GM18873 (cell line): ENCODE results near the gene CCIN.
A peak's percentile ranks its signal among the peaks of the same experiment; 100 is the strongest.
"Not testable (repeated sequence)": the region's sequence is repeated elsewhere in the genome, so short reads cannot be mapped to it uniquely, and the experiment has no call there.

Source experiments
- ATAC-seq: cut with Tn5 transposase; IDR thresholded peaks from one replicate; pipeline ENCODE4 v1.9.1; 2021; ENCODE audit warnings: mild to moderate bottlenecking, moderate library complexity, moderate number of reproducible peaks; ENCODE audit not compliant: unreplicated experiment, low FRiP score

CCIN gene

DNA sequence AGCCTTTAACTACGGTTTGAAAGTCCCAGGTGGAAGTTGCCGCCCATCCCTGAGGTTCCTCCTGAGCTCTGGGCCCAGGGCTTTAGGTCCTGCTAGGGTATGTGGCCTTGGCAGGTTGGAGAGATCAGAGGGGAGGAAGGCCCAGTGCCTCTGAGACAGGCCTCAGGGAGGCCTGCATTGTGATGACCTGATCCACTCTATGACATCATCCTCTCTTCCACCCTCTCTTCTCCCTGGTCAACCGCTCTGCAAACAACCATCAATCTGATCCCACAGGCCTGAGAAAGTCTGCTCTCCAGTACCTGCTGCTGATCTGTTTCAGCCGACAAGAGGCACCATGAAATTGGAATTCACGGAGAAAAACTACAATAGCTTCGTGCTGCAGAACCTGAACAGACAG is at the start of gene CCIN:
Gene CCIN (plus strand): TSS at position 223 of the 400 bp plus-strand sequence. CDS start 115 bp downstream, at position 338.
- no peak for ATAC-seq

DNA sequence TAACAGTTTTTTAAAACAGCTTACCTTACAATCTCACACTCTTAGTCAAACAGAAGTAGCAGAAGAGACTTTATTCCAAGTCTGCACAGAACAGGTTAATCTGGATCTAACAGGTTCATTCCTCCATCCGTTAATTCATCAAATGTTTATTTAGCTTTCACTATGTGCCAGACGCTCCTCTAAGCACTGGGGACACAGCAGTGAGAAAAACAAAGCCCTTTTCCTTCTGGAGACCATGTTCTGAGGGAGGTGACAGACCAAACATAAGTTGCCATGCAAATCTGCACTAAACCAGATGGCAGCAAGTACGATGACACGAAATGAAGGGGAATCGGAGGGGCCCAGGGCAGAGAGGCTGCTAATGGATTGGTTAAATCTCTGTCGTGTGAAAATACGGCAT is 49.7 kb upstream of the CCIN start:
- ATAC-seq: no peak

GRCh38 chr9:36120705-36121104 is 48.5 kb upstream of the CCIN start:
- no peak for ATAC-seq

GRCh38 chr9:36121971-36122370 is 47.2 kb upstream of the CCIN start:
- no peak for ATAC-seq

DNA sequence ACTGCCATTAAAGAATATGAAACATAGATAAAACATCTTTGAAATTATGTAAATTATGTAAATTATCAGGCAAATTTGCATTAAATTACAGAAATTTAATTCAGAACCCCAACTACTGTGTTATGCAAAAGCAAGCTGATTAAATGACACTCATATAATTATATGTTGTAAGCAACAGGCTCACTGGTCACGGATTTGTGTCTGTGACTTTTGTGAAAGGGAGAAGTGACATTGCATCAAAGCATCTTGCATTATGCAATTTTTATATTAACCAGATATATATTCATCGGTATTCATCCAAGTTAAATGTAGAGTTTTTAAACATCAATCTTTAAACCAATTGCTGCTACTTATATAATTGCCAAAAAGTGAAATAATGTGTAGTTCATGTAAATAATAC is 45.7 kb upstream of the CCIN start:
- ATAC-seq: no peak

GRCh38 chr9:36125062-36125855 is 43.9 kb upstream of the CCIN start:
- ATAC-seq: no peak

GRCh38 chr9:36126016-36126730 is 43.0 kb upstream of the CCIN start:
- ATAC-seq: no peak

GRCh38 chr9:36127652-36128244 is 41.4 kb upstream of the CCIN start:
- ATAC-seq: no peak

DNA sequence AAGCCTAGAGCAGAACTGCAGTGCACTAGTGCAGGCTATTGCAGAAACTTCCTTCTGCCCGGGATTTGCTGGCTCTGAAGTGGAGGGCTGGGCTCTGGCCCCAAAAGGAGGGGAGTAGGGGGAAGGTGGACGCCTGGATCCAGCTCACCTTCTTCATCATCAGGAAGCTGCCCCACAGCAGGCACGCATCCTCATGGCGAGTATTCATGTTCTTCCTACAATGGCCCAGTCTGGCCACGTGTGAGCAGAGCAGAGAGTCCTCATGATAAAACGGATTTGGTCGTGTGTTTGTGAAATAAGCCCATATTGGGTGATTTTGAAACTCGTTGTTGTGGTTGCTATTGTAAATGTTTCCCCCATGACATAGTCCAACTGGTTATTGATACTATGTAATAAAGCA is 40.8 kb upstream of the CCIN start:
- ATAC-seq: no peak

- no peak for ATAC-seq
These were observed 40.0 kb upstream of the CCIN start for GRCh38 chr9:36129139-36129538.

DNA sequence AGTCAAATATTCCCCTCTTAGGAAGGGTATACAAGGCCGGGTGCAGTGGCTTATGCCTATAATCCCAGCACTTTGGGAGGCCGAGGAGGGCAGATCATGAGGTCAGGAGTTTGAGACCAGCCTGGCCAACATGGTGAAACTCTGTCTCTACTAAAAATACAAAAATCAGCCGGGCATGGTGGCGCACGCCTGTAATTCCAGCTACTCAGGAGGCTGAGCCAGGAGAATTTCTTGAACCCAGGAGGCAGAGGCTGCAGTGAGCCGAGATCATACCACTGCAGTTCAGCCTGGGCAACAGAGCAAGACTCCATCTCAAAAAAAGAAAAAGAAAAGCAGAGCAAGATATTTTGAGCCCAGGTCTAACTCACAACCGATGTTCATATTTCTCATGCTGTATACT is 37.5 kb upstream of the CCIN start:
- ATAC-seq: not testable (repeated sequence)

- ATAC-seq: no peak
These were observed 37.1 kb upstream of the CCIN start for GRCh38 chr9:36132086-36132485.

DNA sequence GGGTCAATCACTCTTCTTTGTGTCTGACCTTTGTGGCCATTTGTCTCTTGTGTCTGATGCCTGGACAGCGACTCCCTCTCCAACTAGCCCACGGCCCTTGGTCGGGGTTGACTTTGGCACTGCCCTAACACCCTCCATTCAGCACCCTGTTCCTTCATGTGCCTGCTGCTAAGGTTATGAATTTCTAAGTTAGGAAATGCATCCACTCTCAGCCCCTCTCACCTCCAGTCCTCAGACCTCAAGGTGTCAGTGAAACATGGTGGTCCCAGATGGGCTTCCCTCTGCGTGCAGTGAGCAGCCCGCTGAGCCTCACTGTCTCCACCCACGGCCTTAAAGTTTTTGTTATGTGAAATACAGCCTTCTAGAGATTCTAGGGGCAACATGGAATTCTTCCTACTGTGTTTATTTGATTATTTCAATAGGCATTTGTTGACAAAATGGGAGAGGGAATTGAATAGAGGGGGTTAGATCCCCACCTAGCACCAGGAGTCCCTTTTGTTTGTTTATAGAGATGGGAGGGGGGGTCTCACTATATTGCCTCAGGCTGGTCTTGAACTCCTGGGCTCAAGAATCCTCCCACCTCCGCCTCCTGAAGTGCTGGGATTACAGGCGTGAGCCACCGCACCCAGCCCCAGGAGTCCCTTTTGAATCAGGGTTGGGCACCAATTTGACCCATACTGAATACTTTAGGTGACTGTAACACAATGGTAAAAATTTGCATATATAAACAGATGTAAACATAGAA is 34.3 kb upstream of the CCIN start:
- no peak for ATAC-seq

DNA sequence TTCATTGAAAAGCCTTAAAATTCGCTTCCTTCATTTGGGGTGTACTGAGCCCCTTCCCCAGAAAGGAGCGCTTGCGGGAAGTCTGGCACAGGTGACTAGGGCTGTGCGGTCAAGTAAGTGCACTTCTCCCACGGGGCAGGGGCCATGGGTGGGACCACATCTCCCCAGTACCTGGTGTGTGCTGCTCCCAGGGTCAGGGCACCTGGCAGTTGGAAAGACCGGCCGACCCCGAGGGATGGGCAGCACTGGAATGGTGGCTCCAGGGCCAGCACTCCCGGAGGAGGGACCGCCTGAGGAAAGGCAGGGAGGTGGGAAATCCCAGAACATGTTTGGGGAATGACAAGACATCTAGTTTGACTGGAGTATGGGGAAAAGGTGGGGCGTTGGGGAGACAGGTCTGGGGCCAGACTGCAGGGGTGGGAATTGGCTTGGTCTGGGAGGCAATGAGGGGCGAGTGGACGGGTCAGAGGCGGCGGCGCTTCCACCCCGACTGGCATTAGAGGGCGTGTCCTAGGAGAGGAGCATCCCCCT is 33.4 kb upstream of the CCIN start:
- no peak for ATAC-seq

DNA sequence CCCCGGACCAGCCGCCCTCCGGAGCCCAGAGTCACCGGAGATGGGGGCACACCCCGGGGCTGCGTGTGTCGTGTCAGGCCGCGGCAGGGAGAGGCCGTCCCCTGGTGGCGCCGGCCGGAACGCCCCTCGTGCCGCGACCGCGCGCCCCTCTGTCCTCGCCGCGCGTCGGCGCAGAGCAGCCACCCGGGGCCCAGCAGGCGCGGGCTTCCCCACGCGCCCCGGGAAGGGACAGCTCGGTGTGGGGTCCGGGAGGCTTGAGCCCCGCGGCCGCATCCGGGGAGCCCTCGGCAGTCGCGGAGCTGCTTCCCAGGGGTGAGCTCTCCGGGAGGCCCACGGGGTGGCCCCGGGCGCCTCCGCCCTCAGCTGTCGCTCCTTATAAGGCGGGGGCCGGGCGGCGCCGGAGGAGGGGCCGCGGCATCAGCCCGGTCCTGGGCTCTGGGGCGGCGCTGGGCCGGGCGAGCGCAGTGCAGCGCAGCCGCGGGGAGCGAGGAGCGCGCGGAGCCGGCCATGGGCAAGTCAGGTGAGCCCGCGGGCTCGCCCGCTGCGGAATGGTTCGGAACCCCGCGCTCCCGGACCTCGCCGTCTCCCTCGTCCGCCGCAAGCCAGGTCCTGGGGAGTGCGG is 32.8 kb upstream of the CCIN start, which contains the start of gene GLIPR2:
Gene GLIPR2 (plus strand): TSS at position 462 of the 622 bp plus-strand sequence. CDS start 46 bp downstream, at position 508.
- peak; percentile 76 for ATAC-seq

- ATAC-seq: peak; percentile 27
These were observed 32.2 kb upstream of the CCIN start for GRCh38 chr9:36136894-36137391.

- ATAC-seq: no peak
These were observed 31.7 kb upstream of the CCIN start for GRCh38 chr9:36137392-36138004.

DNA sequence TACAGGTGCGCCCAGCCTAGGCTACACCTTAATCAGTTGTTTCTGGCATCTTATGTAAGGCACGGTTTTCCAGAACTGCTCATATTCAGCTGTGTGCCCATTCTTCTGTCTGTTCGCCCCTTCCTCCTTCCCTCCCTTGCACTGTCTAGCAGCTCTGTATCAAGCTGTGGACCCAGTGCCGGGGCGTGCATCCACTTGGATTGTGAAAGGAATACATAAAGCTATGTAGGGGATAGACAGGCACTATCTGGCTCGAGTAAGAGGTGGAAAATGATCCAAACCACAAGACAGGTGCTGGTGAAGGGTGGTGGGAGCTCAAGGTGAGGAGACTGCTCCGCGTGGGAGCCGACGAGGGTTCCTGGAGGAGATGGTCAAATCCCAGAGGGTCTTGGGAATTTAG is 30.7 kb upstream of the CCIN start:
- ATAC-seq: no peak

GRCh38 chr9:36138901-36139300 is 30.3 kb upstream of the CCIN start:
- no peak for ATAC-seq
